ENCODE data around the gene ICOS.
A peak's percentile ranks its signal among the peaks of the same experiment; 100 is the strongest.
"Not testable (repeated sequence)": the region's sequence is repeated elsewhere in the genome, so short reads cannot be mapped to it uniquely, and the experiment has no call there.

Gene ICOS

GRCh38 chr2:203982276-203982675 is 45.7 kb downstream of the ICOS start:
- no peak for DNase-seq

- DNase-seq, result no peak
Measured at GRCh38 chr2:203983064-203983715, 46.6 kb downstream of the ICOS start.

GRCh38 chr2:203985978-203986377 is 49.4 kb downstream of the ICOS start:
- not testable (repeated sequence) for DNase-seq

GRCh38 chr2:203987959-203988358 is 51.4 kb downstream of the ICOS start:
- peak; percentile 28 for DNase-seq

GRCh38 chr2:203988500-203989260 is 52.1 kb downstream of the ICOS start:
- no peak for DNase-seq

- DNase-seq, result peak; percentile 42
Measured at GRCh38 chr2:203989521-203989920, 53.0 kb downstream of the ICOS start.

GRCh38 chr2:203992509-203992908 is 55.9 kb downstream of the ICOS start:
- DNase-seq, result no peak

GRCh38 chr2:203993011-203993410 is 56.4 kb downstream of the ICOS start:
- DNase-seq, result no peak

GRCh38 chr2:203993560-203993959 is 57.0 kb downstream of the ICOS start:
- peak; percentile 39 for DNase-seq

GRCh38 chr2:203994735-203995134 is 58.2 kb downstream of the ICOS start:
- peak; percentile 50 for DNase-seq

- no peak for DNase-seq
Measured at GRCh38 chr2:203996692-203997091, 60.1 kb downstream of the ICOS start.

GRCh38 chr2:203997481-203997880 is 60.9 kb downstream of the ICOS start:
- no peak for DNase-seq

- peak; percentile 43 for DNase-seq
Measured at GRCh38 chr2:203997980-203998809, 61.6 kb downstream of the ICOS start.

- no peak for DNase-seq
Measured at GRCh38 chr2:203999835-204000234, 63.3 kb downstream of the ICOS start.

- DNase-seq, result peak; percentile 37
Measured at GRCh38 chr2:204000446-204000845, 63.9 kb downstream of the ICOS start.

GRCh38 chr2:204003276-204003990 is 66.9 kb downstream of the ICOS start:
- no peak for DNase-seq

GRCh38 chr2:204004912-204005311 is 68.3 kb downstream of the ICOS start:
- DNase-seq, result no peak

GRCh38 chr2:204005940-204006721 is 69.6 kb downstream of the ICOS start:
- peak; percentile 61 for DNase-seq

- no peak for DNase-seq
Measured at GRCh38 chr2:204008352-204008751, 71.8 kb downstream of the ICOS start.

- DNase-seq, result no peak
Measured at GRCh38 chr2:204010628-204011560, 74.3 kb downstream of the ICOS start.

All from CD4-positive, alpha-beta T cell treated with Interleukin-21 for 1 hour (primary cell).